MM.1S (cell line): ENCODE results near the gene SLC25A17.
"Not testable (repeated sequence)": the region's sequence is repeated elsewhere in the genome, so short reads cannot be mapped to it uniquely, and the experiment has no call there.

Source experiments
- DNase-seq: peaks from one replicate; pipeline ENCODE4 v3.0.0-alpha.2; 2015
- H2AFZ ChIP-seq: fragments of 300-600 bp; sonication (generic); 2 replicates; pipeline ENCODE4 v1.6.0; 2016; ENCODE audit warnings: antibody characterized with exemption, low read length
- H3F3A ChIP-seq: fragments of 300-600 bp; sonication (generic); 2 replicates; pipeline ENCODE4 v1.6.1; 2016; ENCODE audit warnings: mild to moderate bottlenecking, antibody characterized with exemption, low read length, moderate library complexity, mixed read lengths; ENCODE audit not compliant: insufficient read depth
- H3K27ac ChIP-seq: fragments of 300-600 bp; sonication (generic); 2 replicates; pipeline ENCODE4 v1.5.1; 2016; ENCODE audit warnings: mild to moderate bottlenecking, low read length
- H3K27me3 ChIP-seq: fragments of 300-600 bp; sonication (generic); replicated peaks from 2 replicates; pipeline ENCODE4 v1.6.0; 2016; ENCODE audit warnings: low read length; ENCODE audit not compliant: insufficient read depth
- H3K36me3 ChIP-seq: fragments of 300-600 bp; sonication (generic); replicated peaks from 2 replicates; pipeline ENCODE4 v1.6.1; 2016; ENCODE audit warnings: mild to moderate bottlenecking, low read length, mixed read lengths; ENCODE audit not compliant: insufficient read depth
- H3K4me1 ChIP-seq: fragments of 300-600 bp; sonication (generic); 2 replicates; pipeline ENCODE4 v1.6.1; 2016; ENCODE audit warnings: low read length, mixed read lengths
- H3K4me2 ChIP-seq: fragments of 300-600 bp; sonication (generic); 2 replicates; pipeline ENCODE4 v1.6.0; 2016; ENCODE audit warnings: low read depth, low read length
- H3K4me3 ChIP-seq: fragments of 300-600 bp; sonication (generic); 2 replicates; pipeline ENCODE4 v1.5.1; 2016; ENCODE audit warnings: low read length, mixed read lengths
- H3K79me2 ChIP-seq: fragments of 300-600 bp; sonication (generic); 2 replicates; pipeline ENCODE4 v1.6.1; 2016; ENCODE audit warnings: mixed run types, low read length, mixed read lengths
- H3K9ac ChIP-seq: fragments of 300-600 bp; sonication (generic); 2 replicates; pipeline ENCODE4 v1.6.1; 2016; ENCODE audit warnings: low read length, mixed read lengths
- H3K9me2 ChIP-seq: fragments of 300-600 bp; sonication (generic); replicated peaks from 2 replicates; pipeline ENCODE4 v1.6.1; 2016; ENCODE audit warnings: mild to moderate bottlenecking, low read length, mixed read lengths; ENCODE audit not compliant: insufficient read depth
- H3K9me3 ChIP-seq: fragments of 300-600 bp; sonication (generic); replicated peaks from 2 replicates; pipeline ENCODE4 v1.6.1; 2016; ENCODE audit warnings: mild to moderate bottlenecking, low read length, mixed read lengths; ENCODE audit not compliant: insufficient read depth
- H4K20me1 ChIP-seq: fragments of 300-600 bp; sonication (generic); 2 replicates; pipeline ENCODE4 v1.6.1; 2016; ENCODE audit warnings: mild to moderate bottlenecking, low read length, moderate library complexity, mixed read lengths; ENCODE audit not compliant: insufficient read depth
- EZH2 ChIP-seq: fragments of 300-600 bp; sonication (generic); optimal IDR thresholded peaks from 2 replicates; pipeline ENCODE3; 2017; ENCODE audit warnings: low read depth, mild to moderate bottlenecking, antibody characterized with exemption, low read length, mixed read lengths
- EZH2phosphoT487 ChIP-seq: fragments of 300-600 bp; sonication (generic); IDR thresholded peaks from 2 replicates; pipeline ENCODE4 v1.6.1; 2018; ENCODE audit warnings: antibody characterized with exemption, low read length
- TF ChIP-seq, protein P1 (sequence below): fragments of 300-600 bp; sonication (generic); IDR thresholded peaks from 2 replicates; pipeline ENCODE4 v1.5.1; 2016; ENCODE audit warnings: antibody characterized with exemption, low read length, mixed read lengths

The SLC25A17 gene

DNA sequence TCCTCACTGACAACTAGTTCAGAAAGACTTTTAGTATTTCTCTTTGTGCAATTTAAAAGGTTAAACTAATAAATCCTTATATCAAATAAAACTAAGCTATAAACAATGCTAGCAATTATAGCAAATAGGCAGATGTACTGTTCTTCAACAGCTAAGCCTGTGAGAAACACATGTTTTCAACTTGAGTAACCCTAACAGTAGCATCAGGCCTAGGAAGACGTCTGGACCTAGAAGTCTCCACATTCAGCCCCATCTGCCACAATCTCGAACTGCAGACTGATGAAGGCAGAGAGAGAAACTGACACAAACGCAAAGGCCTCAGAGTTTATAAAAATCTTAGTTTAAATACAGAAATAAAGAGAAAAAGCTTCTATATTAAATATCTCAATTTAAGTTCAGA, 34.8 kb upstream of the SLC25A17 start:
- Histone ChIP-seq H2AFZ (no peak overlapping the region), H3K9ac (0 out of 2 replicates have a peak overlapping the region, but pooled peaks have one; percentile 7), H3K9me3 (no peaks in the 10 kb centered on the region), H4K20me1 (no peaks in the 10 kb centered on the region; the same call in 1 of the 2 replicates), H3K4me2 (peak overlapping the region; percentile 85; the same call in 1 of the 2 replicates), H3F3A (peaks cover 5% of the 10 kb centered on the region; the same call in 1 of the 2 replicates), H3K27me3 (no peaks in the 10 kb centered on the region), H3K9me2 (no peaks in the 10 kb centered on the region), H3K27ac (no peak overlapping the region), H3K4me1 (peaks cover 14% of the 10 kb centered on the region), H3K36me3 (peaks cover 5% of the 10 kb centered on the region; the same call in 1 of the 2 replicates), H3K79me2 (peaks cover 93% of the 10 kb centered on the region), H3K4me3 (no peak overlapping the region)
- no peak for TF ChIP-seq EZH2phosphoT487
- TF ChIP-seq, protein P1, sequence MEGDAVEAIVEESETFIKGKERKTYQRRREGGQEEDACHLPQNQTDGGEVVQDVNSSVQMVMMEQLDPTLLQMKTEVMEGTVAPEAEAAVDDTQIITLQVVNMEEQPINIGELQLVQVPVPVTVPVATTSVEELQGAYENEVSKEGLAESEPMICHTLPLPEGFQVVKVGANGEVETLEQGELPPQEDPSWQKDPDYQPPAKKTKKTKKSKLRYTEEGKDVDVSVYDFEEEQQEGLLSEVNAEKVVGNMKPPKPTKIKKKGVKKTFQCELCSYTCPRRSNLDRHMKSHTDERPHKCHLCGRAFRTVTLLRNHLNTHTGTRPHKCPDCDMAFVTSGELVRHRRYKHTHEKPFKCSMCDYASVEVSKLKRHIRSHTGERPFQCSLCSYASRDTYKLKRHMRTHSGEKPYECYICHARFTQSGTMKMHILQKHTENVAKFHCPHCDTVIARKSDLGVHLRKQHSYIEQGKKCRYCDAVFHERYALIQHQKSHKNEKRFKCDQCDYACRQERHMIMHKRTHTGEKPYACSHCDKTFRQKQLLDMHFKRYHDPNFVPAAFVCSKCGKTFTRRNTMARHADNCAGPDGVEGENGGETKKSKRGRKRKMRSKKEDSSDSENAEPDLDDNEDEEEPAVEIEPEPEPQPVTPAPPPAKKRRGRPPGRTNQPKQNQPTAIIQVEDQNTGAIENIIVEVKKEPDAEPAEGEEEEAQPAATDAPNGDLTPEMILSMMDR, result no peak
- TF ChIP-seq EZH2, result no peak
- no peak for DNase-seq

DNA sequence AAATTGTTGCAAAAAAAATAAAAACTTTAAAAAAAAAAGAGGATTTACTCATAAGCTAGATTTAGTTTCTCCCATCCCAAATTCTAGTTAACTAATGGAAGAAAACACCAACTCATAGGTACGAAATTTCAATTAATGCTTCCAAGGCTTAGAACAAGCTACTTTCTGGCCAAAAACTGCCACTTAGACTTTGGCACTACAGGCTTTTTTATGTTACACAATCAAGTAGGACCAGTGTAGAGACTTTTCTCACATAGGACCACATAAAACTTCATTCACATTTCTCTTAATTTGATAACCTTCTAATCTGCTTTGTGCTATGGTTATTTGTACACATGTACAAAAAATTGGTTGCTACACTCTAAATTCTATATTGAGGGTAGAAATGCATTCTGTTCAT, 34.2 kb upstream of the SLC25A17 start:
- TF ChIP-seq EZH2phosphoT487 (no peak), EZH2 (no peak)
- TF ChIP-seq, protein P1, result no peak
- H3F3A ChIP-seq, result peaks cover 5% of the 10 kb centered on the region; the same call in 1 of the 2 replicates
- no peak overlapping the region for H2AFZ ChIP-seq
- H3K4me3 ChIP-seq, result no peak overlapping the region
- 0 out of 2 replicates have a peak overlapping the region, but pooled peaks have one; percentile 7 for H3K9ac ChIP-seq
- no peaks in the 10 kb centered on the region for H3K27me3 ChIP-seq
- no peak for DNase-seq
- H4K20me1 ChIP-seq, result no peaks in the 10 kb centered on the region; the same call in 1 of the 2 replicates
- H3K36me3 ChIP-seq, result peaks cover 5% of the 10 kb centered on the region; the same call in 1 of the 2 replicates
- peaks cover 14% of the 10 kb centered on the region for H3K4me1 ChIP-seq
- H3K9me3 ChIP-seq, result no peaks in the 10 kb centered on the region
- no peak overlapping the region for H3K27ac ChIP-seq
- H3K9me2 ChIP-seq, result no peaks in the 10 kb centered on the region
- peak overlapping the region; percentile 6; the same call in 1 of the 2 replicates for H3K4me2 ChIP-seq
- peaks cover 93% of the 10 kb centered on the region for H3K79me2 ChIP-seq

DNA sequence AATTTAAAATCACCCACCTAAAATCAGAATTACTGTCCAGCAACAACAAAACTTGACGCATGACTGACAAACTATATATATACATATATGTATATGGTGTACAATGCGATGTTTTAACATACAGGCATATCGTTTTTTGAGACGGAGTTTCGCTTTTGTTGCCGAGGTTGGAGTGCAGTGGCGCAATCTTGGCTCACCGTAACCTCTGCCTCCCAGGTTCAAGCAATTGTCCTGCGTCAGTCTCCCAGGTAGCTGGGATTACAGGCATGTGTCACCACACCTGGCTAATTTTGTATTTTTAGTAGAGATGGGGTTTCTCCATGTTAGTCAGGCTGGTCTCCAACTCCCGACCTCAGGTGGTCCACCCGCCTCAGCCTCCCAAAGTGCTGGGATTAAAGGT, 26.7 kb upstream of the SLC25A17 start:
- not testable (repeated sequence) for H3K4me3 ChIP-seq, H3K9ac ChIP-seq, H3K27ac ChIP-seq, H2AFZ ChIP-seq, H3K9me2 ChIP-seq, H3K4me1 ChIP-seq, H3K9me3 ChIP-seq, DNase-seq, H3F3A ChIP-seq, H3K36me3 ChIP-seq, H3K4me2 ChIP-seq, H4K20me1 ChIP-seq, H3K27me3 ChIP-seq
- H3K79me2 ChIP-seq, result peaks cover 67% of the 10 kb centered on the region

GRCh38 chr22:40844951-40845350, 25.8 kb upstream of the SLC25A17 start:
- H3K4me1 ChIP-seq, result no peaks in the 10 kb centered on the region
- no peaks in the 10 kb centered on the region for H3K9me3 ChIP-seq
- DNase-seq, result no peak
- H3K4me3 ChIP-seq, result no peak overlapping the region
- H3K9me2 ChIP-seq, result no peaks in the 10 kb centered on the region
- no peak overlapping the region for H3K9ac ChIP-seq
- H3K36me3 ChIP-seq, result peaks cover 5% of the 10 kb centered on the region
- no peak overlapping the region for H2AFZ ChIP-seq
- H3K27me3 ChIP-seq, result no peaks in the 10 kb centered on the region
- no peak overlapping the region for H3K4me2 ChIP-seq
- H4K20me1 ChIP-seq, result no peaks in the 10 kb centered on the region; the same call in 1 of the 2 replicates
- TF ChIP-seq, protein P1, result no peak
- TF ChIP-seq EZH2phosphoT487, result no peak
- TF ChIP-seq EZH2, result no peak
- H3K27ac ChIP-seq, result no peak overlapping the region
- peaks cover 65% of the 10 kb centered on the region for H3K79me2 ChIP-seq
- no peaks in the 10 kb centered on the region for H3F3A ChIP-seq
